HepG2 (cell line): ENCODE results near the gene DCDC1. TPM values are rescaled to one million over a fixed set of nuclear protein-coding genes. Genes with fewer than 3 reads are reported as not detected.

Experiments
- ATAC-seq: fragments of 200-7000 bp; cut with Tn5 transposase; 3 replicates; pipeline ENCODE4 v1.9.1; 2020; ENCODE audit warnings: mild to moderate bottlenecking, moderate library complexity
- BruUV-seq: library from RNA; stranded (reverse); fragments of 400-500 nt; replicated peaks from 2 replicates; lab custom pipeline; 2021; lab: Mats Ljungman, UMichigan
- CTCF ChIA-PET: fragments of 300-600 bp; formaldehyde crosslinking; extraction: SDS; loops from one replicate; lab custom pipeline; 2021; ENCODE audit warnings: low total read pairs, inconsistent platforms, low intra/inter-chr PET ratio; lab: Yijun Ruan, JAX
- POLR2A ChIA-PET: fragments of 350-600 bp; sonication (Branson Sonifier 250); formaldehyde crosslinking; loops from one replicate; lab custom pipeline; 2020; ENCODE audit warnings: antibody characterized with exemption, inconsistent platforms; lab: Yijun Ruan, JAX
- DNase-seq: peaks from one replicate; pipeline ENCODE4 v3.0.0-alpha.2; 2015; ENCODE audit warnings: low spot score
- FAIRE-seq: peaks from 3 replicates; lab custom pipeline; 2011; peaks lifted over from hg19 to GRCh38; lab: Jason Lieb, UNC
- H2AFZ ChIP-seq: one replicate; pipeline ENCODE4 v1.6.1; 2011; ENCODE audit warnings: low read length, inconsistent platforms
- H3K27ac ChIP-seq: fragments of 300-600 bp; 3 replicates; pipeline ENCODE4 v1.8.0; 2011; ENCODE audit warnings: mixed run types, mild to moderate bottlenecking, mixed read lengths, low read length, inconsistent platforms; ENCODE audit not compliant: insufficient read depth; ENCODE audit errors: extremely low read length
- H3K27me3 ChIP-seq, 2 experiments: fragments of 200-600 bp in 1 of 2; 2 replicates in 1 of 2; 3 replicates in 1 of 2; pipeline versions ENCODE4 v1.6.0 to v1.8.0; 2011; ENCODE audit warnings: low read length in 2 of 2, mild to moderate bottlenecking in 2 of 2, moderate library complexity in 2 of 2, inconsistent platforms in 1 of 2; ENCODE audit not compliant: insufficient read depth in 2 of 2, control insufficient read depth in 1 of 2
- H3K36me3 ChIP-seq, 2 experiments: fragments of 200-600 bp in 1 of 2; replicated peaks in 1 of 2; 2 replicates in 1 of 2; 3 replicates in 1 of 2; pipeline versions ENCODE4 v1.5.1 to v1.8.0; 2011; ENCODE audit warnings: low read length in 2 of 2, inconsistent platforms in 1 of 2; ENCODE audit not compliant: insufficient read depth in 2 of 2, control insufficient read depth in 1 of 2
- H3K4me1 ChIP-seq: 2 replicates; pipeline ENCODE4 v1.5.1; 2012; ENCODE audit warnings: low read length, inconsistent platforms; ENCODE audit not compliant: insufficient read depth
- H3K4me2 ChIP-seq: 2 replicates; pipeline ENCODE4 v1.6.0; 2011; ENCODE audit warnings: low read depth, low read length, inconsistent platforms
- H3K4me3 ChIP-seq, 3 experiments: fragments of 200-600 bp in 1 of 3; sonication (generic), shearing (Covaris generic) in 1 of 3; replicated peaks in 1 of 3; 2 replicates each; pipeline ENCODE4 v1.5.1; 2011 to 2016; ENCODE audit warnings: low read length in 3 of 3, inconsistent platforms in 2 of 3, low read depth in 2 of 3, mild to moderate bottlenecking in 2 of 3, control low read depth in 1 of 3, mixed read lengths in 1 of 3; ENCODE audit not compliant: insufficient read depth in 1 of 3
- H3K79me2 ChIP-seq: one replicate; pipeline ENCODE4 v1.6.1; 2011; ENCODE audit warnings: low read length, inconsistent platforms; ENCODE audit not compliant: insufficient read depth
- H3K9ac ChIP-seq: 2 replicates; pipeline ENCODE4 v1.6.0; 2011; ENCODE audit warnings: mild to moderate bottlenecking, low read depth, low read length, inconsistent platforms; ENCODE audit not compliant: insufficient read depth
- H3K9me3 ChIP-seq: 2 replicates; pipeline ENCODE4 v1.5.1; 2012; ENCODE audit warnings: mild to moderate bottlenecking, low read length
- H4K20me1 ChIP-seq: 2 replicates; pipeline ENCODE4 v1.6.0; 2011; ENCODE audit warnings: inconsistent platforms, mild to moderate bottlenecking, low read length, moderate library complexity; ENCODE audit not compliant: insufficient read depth
- AGO2 ChIP-seq: fragments of 200-400 bp; formaldehyde crosslinking; optimal IDR thresholded peaks from 2 replicates; pipeline ENCODE3; 2017; ENCODE audit warnings: mild to moderate bottlenecking, low read depth, low read length, moderate library complexity
- HOXA9 ChIP-seq: sonication (generic); formaldehyde crosslinking; IDR thresholded peaks from 2 replicates; pipeline ENCODE4 v1.8.1; 2022; ENCODE audit warnings: missing genetic modification reagents, mild to moderate bottlenecking, moderate library complexity, borderline replicate concordance
- NCOA5 ChIP-seq: sonication (generic); formaldehyde crosslinking; IDR thresholded peaks from 2 replicates; pipeline ENCODE4 v1.4.0; 2020; ENCODE audit warnings: missing genetic modification reagents
- RORA ChIP-seq: sonication (generic); formaldehyde crosslinking; IDR thresholded peaks from 2 replicates; pipeline ENCODE4 v1.5.0; 2020; ENCODE audit warnings: mild to moderate bottlenecking, missing genetic modification reagents, moderate library complexity
- SRSF1 ChIP-seq: fragments of 200-400 bp; formaldehyde crosslinking; optimal IDR thresholded peaks from 2 replicates; pipeline ENCODE3; 2017; ENCODE audit warnings: mild to moderate bottlenecking, low read depth, low read length, moderate library complexity
- TOE1 ChIP-seq: sonication (generic); formaldehyde crosslinking; IDR thresholded peaks from 2 replicates; pipeline ENCODE4 v1.4.0; 2020; ENCODE audit warnings: mild to moderate bottlenecking, missing genetic modification reagents
- WGBS: methylation state at CpG from one replicate; pipeline ENCODE4 v1.1.6; 2017; ENCODE audit warnings: low lambda C conversion rate; 5-methylcytosine and 5-hydroxymethylcytosine counted together
- in situ Hi-C: cut with HindIII; loops from 2 replicates; pipeline ENCODE4 v1.10.0; 2017; ENCODE audit warnings: low pct_unique_long_range_greater_than_20kb; ENCODE audit not compliant: extremely low pct_ligation_motif_present
- intact Hi-C: fragments of 100-400 bp; cut with micrococcal nuclease; formaldehyde crosslinking; loops from one replicate; pipeline ENCODE4 v1.10.0; 2022; ENCODE audit not compliant: unreplicated experiment
- polyA plus RNA-seq, 8 experiments: library from polyadenylated mRNA; depleted of rRNA in 3 of 8; stranded (reverse) in 7 of 8; unstranded in 1 of 8; fragments of >200 nt; fragmentation: Illumina TruSeq in 4 of 8; extraction: Trizol in 4 of 8; gene quantifications; 2 replicates each; pipeline versions ENCODE4 v1.2.1 to v1.2.3, GENCODE V29; 2011 to 2016; ENCODE audit warnings: low read depth in 4 of 8, missing spikeins in 1 of 8, mixed read lengths in 1 of 8; ENCODE audit not compliant: insufficient read depth in 1 of 8
- total RNA-seq, 5 experiments: library from RNA; depleted of rRNA; stranded (reverse); fragments of >200 nt; fragmentation: Illumina TruSeq; extraction: Trizol; gene quantifications; 2 replicates each; pipeline ENCODE4 v1.2.3, GENCODE V29; 2016; ENCODE audit warnings: low read depth in 1 of 5
- TF ChIP-seq, protein P1 (sequence below): sonication (generic); formaldehyde crosslinking; IDR thresholded peaks from 2 replicates; pipeline ENCODE4 v1.5.0; 2020; ENCODE audit warnings: mild to moderate bottlenecking, missing genetic modification reagents, borderline replicate concordance
- TF ChIP-seq, protein P2 (sequence below): sonication (generic); formaldehyde crosslinking; IDR thresholded peaks from 2 replicates; pipeline ENCODE4; 2020; ENCODE audit warnings: missing genetic modification reagents, mild to moderate bottlenecking, borderline replicate concordance
- TF ChIP-seq, protein P3 (sequence below): sonication (generic); formaldehyde crosslinking; IDR thresholded peaks from 2 replicates; pipeline ENCODE4 v1.8.1; 2023; ENCODE audit warnings: missing genetic modification reagents, mild to moderate bottlenecking, borderline replicate concordance

DCDC1 gene
- total and polyA plus RNA-seq, 2 of the 13 experiments (the other 11 are each of a cell fraction or from before 2014, with no cell fraction given): 0.12 to 0.27 TPM

DNA sequence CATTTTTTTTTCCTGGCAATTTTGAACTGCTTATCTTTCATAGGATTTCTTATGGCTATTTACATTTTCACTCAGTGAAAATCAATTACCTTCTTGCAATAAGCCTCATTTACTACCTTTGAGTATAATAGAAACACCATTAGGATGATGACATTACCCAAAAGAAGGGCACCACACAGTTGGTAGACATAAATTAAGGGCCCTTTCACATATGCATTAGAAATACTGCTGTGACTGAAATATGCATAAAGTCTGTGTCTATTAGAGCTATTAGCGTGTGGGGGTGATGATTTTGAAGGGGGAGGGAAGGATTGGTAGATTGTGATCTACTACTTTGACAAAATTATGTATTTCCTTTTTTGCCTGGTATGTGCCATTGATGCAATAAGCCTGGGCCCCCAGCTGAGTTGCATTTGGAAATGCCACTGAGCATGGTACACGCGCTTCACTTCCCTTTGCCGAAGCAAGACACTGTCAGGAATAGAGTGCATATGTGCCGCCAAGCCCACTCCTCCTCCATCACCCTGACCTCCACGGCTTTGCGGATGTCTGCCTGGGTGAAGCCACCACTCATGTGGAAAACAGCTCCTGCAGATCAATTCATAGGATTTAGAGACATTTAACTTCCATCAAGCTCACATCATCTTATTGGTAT lies 339.3 kb downstream of the DCDC1 start:
- Histone ChIP-seq H3K4me1 (no peaks in the 10 kb centered on the region), H2AFZ (no peak overlapping the region), H3K36me3 (no peaks in the 10 kb centered on the region), H3K79me2 (no peaks in the 10 kb centered on the region), H4K20me1 (no peaks in the 10 kb centered on the region), H3K4me2 (no peak overlapping the region), H3K9me3 (no peaks in the 10 kb centered on the region), H3K27ac (no peak overlapping the region), H3K4me3 (no peak overlapping the region), H3K27me3 (no peaks in the 10 kb centered on the region; a peak in 1 of 5 replicates), H3K9ac (no peak overlapping the region)
- ATAC-seq (no peak), FAIRE-seq (no peak), DNase-seq (no peak)
- CTCF ChIA-PET: no interaction called here
- in situ Hi-C loops: loop anchor here (10.0 kb wide), 1 partner anchor 75 kb away; no protein-coding TSS in a partner anchor
- TF ChIP-seq, protein P1, sequence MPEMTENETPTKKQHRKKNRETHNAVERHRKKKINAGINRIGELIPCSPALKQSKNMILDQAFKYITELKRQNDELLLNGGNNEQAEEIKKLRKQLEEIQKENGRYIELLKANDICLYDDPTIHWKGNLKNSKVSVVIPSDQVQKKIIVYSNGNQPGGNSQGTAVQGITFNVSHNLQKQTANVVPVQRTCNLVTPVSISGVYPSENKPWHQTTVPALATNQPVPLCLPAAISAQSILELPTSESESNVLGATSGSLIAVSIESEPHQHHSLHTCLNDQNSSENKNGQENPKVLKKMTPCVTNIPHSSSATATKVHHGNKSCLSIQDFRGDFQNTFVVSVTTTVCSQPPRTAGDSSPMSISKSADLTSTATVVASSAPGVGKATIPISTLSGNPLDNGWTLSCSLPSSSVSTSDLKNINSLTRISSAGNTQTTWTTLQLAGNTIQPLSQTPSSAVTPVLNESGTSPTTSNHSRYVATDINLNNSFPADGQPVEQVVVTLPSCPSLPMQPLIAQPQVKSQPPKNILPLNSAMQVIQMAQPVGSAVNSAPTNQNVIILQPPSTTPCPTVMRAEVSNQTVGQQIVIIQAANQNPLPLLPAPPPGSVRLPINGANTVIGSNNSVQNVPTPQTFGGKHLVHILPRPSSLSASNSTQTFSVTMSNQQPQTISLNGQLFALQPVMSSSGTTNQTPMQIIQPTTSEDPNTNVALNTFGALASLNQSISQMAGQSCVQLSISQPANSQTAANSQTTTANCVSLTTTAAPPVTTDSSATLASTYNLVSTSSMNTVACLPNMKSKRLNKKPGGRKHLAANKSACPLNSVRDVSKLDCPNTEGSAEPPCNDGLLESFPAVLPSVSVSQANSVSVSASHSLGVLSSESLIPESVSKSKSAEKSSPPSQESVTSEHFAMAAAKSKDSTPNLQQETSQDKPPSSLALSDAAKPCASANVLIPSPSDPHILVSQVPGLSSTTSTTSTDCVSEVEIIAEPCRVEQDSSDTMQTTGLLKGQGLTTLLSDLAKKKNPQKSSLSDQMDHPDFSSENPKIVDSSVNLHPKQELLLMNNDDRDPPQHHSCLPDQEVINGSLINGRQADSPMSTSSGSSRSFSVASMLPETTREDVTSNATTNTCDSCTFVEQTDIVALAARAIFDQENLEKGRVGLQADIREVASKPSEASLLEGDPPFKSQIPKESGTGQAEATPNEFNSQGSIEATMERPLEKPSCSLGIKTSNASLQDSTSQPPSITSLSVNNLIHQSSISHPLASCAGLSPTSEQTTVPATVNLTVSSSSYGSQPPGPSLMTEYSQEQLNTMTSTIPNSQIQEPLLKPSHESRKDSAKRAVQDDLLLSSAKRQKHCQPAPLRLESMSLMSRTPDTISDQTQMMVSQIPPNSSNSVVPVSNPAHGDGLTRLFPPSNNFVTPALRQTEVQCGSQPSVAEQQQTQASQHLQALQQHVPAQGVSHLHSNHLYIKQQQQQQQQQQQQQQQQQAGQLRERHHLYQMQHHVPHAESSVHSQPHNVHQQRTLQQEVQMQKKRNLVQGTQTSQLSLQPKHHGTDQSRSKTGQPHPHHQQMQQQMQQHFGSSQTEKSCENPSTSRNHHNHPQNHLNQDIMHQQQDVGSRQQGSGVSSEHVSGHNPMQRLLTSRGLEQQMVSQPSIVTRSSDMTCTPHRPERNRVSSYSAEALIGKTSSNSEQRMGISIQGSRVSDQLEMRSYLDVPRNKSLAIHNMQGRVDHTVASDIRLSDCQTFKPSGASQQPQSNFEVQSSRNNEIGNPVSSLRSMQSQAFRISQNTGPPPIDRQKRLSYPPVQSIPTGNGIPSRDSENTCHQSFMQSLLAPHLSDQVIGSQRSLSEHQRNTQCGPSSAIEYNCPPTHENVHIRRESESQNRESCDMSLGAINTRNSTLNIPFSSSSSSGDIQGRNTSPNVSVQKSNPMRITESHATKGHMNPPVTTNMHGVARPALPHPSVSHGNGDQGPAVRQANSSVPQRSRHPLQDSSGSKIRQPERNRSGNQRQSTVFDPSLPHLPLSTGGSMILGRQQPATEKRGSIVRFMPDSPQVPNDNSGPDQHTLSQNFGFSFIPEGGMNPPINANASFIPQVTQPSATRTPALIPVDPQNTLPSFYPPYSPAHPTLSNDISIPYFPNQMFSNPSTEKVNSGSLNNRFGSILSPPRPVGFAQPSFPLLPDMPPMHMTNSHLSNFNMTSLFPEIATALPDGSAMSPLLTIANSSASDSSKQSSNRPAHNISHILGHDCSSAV (CRISPR knock-in tag): no peak
- TF ChIP-seq TOE1 (no peak), AGO2 (no peak), SRSF1 (no peak), HOXA9 (no peak), RORA (CRISPR knock-in tag) (no peak), NCOA5 (no peak)
- TF ChIP-seq, protein P2, sequence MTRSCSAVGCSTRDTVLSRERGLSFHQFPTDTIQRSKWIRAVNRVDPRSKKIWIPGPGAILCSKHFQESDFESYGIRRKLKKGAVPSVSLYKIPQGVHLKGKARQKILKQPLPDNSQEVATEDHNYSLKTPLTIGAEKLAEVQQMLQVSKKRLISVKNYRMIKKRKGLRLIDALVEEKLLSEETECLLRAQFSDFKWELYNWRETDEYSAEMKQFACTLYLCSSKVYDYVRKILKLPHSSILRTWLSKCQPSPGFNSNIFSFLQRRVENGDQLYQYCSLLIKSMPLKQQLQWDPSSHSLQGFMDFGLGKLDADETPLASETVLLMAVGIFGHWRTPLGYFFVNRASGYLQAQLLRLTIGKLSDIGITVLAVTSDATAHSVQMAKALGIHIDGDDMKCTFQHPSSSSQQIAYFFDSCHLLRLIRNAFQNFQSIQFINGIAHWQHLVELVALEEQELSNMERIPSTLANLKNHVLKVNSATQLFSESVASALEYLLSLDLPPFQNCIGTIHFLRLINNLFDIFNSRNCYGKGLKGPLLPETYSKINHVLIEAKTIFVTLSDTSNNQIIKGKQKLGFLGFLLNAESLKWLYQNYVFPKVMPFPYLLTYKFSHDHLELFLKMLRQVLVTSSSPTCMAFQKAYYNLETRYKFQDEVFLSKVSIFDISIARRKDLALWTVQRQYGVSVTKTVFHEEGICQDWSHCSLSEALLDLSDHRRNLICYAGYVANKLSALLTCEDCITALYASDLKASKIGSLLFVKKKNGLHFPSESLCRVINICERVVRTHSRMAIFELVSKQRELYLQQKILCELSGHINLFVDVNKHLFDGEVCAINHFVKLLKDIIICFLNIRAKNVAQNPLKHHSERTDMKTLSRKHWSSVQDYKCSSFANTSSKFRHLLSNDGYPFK: no peak
- TF ChIP-seq, protein P3, sequence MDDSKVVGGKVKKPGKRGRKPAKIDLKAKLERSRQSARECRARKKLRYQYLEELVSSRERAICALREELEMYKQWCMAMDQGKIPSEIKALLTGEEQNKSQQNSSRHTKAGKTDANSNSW (CRISPR knock-in tag): no peak
- intact Hi-C loops: no loop called here
- WGBS: 18% methylated on average over 3 of the region's 7 CpGs
- BruUV-seq: no TSS peak
- POLR2A ChIA-PET: no interaction called here
